Renal pelvis (tissue), 4 donors: ENCODE data around the gene DDX39A. TPM values are rescaled to one million over a fixed set of nuclear protein-coding genes. Genes with fewer than 3 reads are reported as not detected.
"Not testable (repeated sequence)": the region's sequence is repeated elsewhere in the genome, so short reads cannot be mapped to it uniquely, and the experiment has no call there.

ENCODE experiments used
- DNase-seq: peaks from one replicate; pipeline ENCODE4 v3.0.0-alpha.2; 2013
- polyA plus RNA-seq, 3 donors: library from polyadenylated mRNA; unstranded; fragments of 120-200 nt; gene quantifications; one replicate each; pipeline ENCODE4 v1.2.1, GENCODE V29; 2013; ENCODE audit not compliant: insufficient read length in 3 of 3

Gene DDX39A
- polyA plus RNA-seq, 3 donors = 54.0 to 67.7 (median 65.9) TPM

GRCh38 chr19:14368011-14368513, 51.1 kb downstream of the DDX39A start:
- no peak for DNase-seq

GRCh38 chr19:14367016-14367415, 52.1 kb downstream of the DDX39A start:
- no peak for DNase-seq

- DNase-seq = peak; percentile 86
Measured at GRCh38 chr19:14366529-14366928, 52.6 kb downstream of the DDX39A start.

GRCh38 chr19:14364098-14364443, 55.1 kb downstream of the DDX39A start:
- not testable (repeated sequence) for DNase-seq

GRCh38 chr19:14363183-14364097, 55.7 kb downstream of the DDX39A start:
- peak; percentile 91 for DNase-seq

- DNase-seq = no peak
Measured at GRCh38 chr19:14361824-14362223, 57.3 kb downstream of the DDX39A start.

Other genes with a start within 250 kb of the DDX39A start
- 10 to 100 TPM; 41.5 to 51.7 (median 45.3) TPM for gene ADGRL1, start 213.2 kb downstream of the DDX39A start, polyA plus RNA-seq
- 10 to 100 TPM; 19.1 to 19.9 (median 19.2) TPM for gene ADGRE5, start 37.9 kb downstream of the DDX39A start, polyA plus RNA-seq
- 100 to 1,000 TPM; 101 to 109 (median 108) TPM for gene PKN1, start 14.0 kb upstream of the DDX39A start, polyA plus RNA-seq
- 1 to 10 TPM; 5.6 to 7.0 (median 6.3) TPM for gene PTGER1, start 56.0 kb upstream of the DDX39A start, polyA plus RNA-seq
- 100 to 1,000 TPM in 1 of 3 donors, 10 to 100 TPM in 2; 93.8 to 104 (median 97.9) TPM for gene GIPC1, start 76.8 kb upstream of the DDX39A start, polyA plus RNA-seq
- gene DNAJB1, start 99.1 kb upstream of the DDX39A start, polyA plus RNA-seq = 100 to 1,000 TPM in 1 of 3 donors, 10 to 100 TPM in 2; 93.2 to 109 (median 95.9) TPM
- 100 to 1,000 TPM; 156 to 183 (median 160) TPM for gene TECR, start 110.3 kb upstream of the DDX39A start, polyA plus RNA-seq
- gene NDUFB7, start 152.7 kb upstream of the DDX39A start, polyA plus RNA-seq = 100 to 1,000 TPM; 107 to 138 (median 131) TPM
- under 1 TPM in 2 of 3 donors, not detected in 1; 0.10 to 0.18 TPM for gene CLEC17A, start 163.7 kb upstream of the DDX39A start, polyA plus RNA-seq